LNCAP (cell line): ENCODE results near the gene SAMD13.

ENCODE experiments used
- TF ChIP-seq, protein P1 (sequence below): fragments of 450-650 bp; IDR thresholded peaks from 2 replicates; pipeline ENCODE4 v1.5.1; 2017; ENCODE audit warnings: mild to moderate bottlenecking

SAMD13 gene

DNA sequence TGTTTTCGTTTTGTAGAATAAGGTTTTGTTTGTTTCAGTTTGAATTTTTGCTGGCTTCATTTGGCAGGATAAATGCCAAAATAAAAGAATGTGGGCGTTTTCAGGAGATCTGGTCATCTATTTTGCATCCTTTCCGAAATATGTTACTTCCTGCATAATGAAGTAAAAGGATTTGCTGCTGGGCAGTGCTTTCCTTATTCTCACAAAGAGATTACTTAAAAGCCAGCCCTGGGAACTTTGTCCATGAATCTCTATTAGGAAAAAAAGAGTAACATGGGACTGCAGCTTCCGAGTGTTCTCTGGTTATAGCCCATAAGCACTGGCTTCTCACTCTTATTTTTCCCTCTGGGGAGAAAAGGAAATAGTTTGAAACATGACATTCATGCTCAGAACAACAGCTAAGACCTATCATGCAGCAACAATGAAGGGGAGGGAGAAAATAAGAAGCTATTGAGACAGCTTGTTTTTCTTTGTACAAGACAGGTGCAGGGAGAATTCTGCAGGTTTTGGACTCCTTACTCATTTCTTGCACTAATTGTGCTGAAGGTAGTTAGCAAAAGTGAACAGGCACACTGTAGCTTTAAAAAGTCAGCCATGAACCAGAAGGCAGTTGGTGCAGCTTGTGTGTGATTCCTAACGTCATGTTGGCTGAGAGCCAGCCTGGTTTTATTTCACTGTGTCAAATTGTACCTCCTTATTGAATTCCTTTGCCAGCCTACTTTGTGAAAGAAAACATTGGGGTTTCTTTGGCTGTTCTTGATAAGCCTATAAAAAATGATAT is at the start of gene SAMD13:
Gene SAMD13 (plus strand): TSS at position 705 of the 781 bp plus-strand sequence. CDS start 1,527 bp downstream, outside the sequence.
- TF ChIP-seq, protein P1, sequence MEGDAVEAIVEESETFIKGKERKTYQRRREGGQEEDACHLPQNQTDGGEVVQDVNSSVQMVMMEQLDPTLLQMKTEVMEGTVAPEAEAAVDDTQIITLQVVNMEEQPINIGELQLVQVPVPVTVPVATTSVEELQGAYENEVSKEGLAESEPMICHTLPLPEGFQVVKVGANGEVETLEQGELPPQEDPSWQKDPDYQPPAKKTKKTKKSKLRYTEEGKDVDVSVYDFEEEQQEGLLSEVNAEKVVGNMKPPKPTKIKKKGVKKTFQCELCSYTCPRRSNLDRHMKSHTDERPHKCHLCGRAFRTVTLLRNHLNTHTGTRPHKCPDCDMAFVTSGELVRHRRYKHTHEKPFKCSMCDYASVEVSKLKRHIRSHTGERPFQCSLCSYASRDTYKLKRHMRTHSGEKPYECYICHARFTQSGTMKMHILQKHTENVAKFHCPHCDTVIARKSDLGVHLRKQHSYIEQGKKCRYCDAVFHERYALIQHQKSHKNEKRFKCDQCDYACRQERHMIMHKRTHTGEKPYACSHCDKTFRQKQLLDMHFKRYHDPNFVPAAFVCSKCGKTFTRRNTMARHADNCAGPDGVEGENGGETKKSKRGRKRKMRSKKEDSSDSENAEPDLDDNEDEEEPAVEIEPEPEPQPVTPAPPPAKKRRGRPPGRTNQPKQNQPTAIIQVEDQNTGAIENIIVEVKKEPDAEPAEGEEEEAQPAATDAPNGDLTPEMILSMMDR, result no peak

GRCh38 chr1:84253036-84253435 is 48.5 kb upstream of the SAMD13 start:
- TF ChIP-seq, protein P1, result no peak

DNA sequence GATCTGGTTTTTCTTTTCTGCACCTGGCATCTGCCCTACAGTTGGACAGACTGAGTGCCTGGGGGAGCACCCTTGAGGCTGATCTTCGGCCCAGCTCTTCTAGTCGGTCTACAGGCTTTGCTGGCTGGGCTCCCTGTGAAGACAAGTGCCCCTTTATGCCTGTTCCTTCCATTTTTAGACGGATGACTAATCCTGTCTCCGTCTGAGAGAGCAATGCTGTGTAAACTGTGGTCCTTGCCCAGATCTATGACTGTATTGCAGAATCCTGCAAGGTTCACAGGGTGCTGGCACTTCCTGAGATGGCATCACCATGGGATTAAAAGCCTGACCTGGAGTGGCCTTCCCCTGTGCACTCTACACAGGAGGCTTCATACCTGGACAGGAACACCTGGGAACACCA is 47.6 kb upstream of the SAMD13 start:
- TF ChIP-seq, protein P1, result no peak

- TF ChIP-seq, protein P1, result no peak
These were observed 46.7 kb upstream of the SAMD13 start for GRCh38 chr1:84254703-84255238.

GRCh38 chr1:84255582-84255981 is 45.9 kb upstream of the SAMD13 start:
- TF ChIP-seq, protein P1, result no peak

DNA sequence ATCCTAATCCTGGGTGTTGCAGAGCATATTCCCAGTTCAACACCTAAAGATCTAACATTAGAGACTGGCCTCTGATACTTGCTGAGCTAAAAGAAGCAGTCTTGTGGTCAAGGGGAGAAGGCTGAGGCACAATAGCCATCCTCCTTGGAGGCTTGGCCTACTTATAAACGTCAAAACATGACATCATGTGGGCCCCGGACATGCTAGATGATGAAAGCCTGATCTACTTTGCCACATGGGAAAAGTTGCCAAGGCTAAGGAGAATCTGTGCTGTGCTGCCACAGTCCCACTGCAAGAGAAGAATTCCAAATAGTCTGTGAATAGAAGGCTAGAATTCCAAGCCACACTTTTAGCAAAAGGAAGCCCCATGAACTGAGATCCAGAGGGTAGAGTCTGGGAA is 43.9 kb upstream of the SAMD13 start:
- TF ChIP-seq, protein P1, result no peak

GRCh38 chr1:84259376-84259775 is 42.1 kb upstream of the SAMD13 start:
- TF ChIP-seq, protein P1, result no peak
